Panc1 (cell line): ENCODE results near the gene TMC7. TPM values are rescaled to one million over a fixed set of nuclear protein-coding genes. Genes with fewer than 3 reads are reported as not detected.
"Not testable (repeated sequence)": the region's sequence is repeated elsewhere in the genome, so short reads cannot be mapped to it uniquely, and the experiment has no call there.

Experiments
- ATAC-seq: fragments of 200-7000 bp; cut with Tn5 transposase; 2 replicates; pipeline ENCODE4 v1.9.1; 2020; ENCODE audit warnings: mild to moderate bottlenecking, moderate library complexity
- BruUV-seq: library from RNA; stranded (reverse); fragments of 400-500 nt; replicated peaks from 2 replicates; lab custom pipeline; 2021; lab: Mats Ljungman, UMichigan
- CTCF ChIA-PET: fragments of 300-600 bp; sonication (Branson Sonifier 250); formaldehyde crosslinking; loops from one replicate; lab custom pipeline; 2022; ENCODE audit warnings: antibody characterized with exemption; lab: Charles Lee
- POLR2A ChIA-PET: fragments of 300-600 bp; sonication (Branson Sonifier 250); formaldehyde crosslinking; loops from one replicate; lab custom pipeline; 2022; ENCODE audit warnings: antibody characterized with exemption; lab: Charles Lee
- DNase-seq: peaks from one replicate; pipeline ENCODE4 v3.0.0-alpha.2; 2010; ENCODE audit warnings: low read depth, low spot score
- H3K27ac ChIP-seq: 2 replicates; pipeline ENCODE4 v1.5.1; 2011; ENCODE audit warnings: mild to moderate bottlenecking, low read length, inconsistent platforms
- H3K27me3 ChIP-seq: fragments of 200-500 bp; sonication (Bioruptor generic); 2 replicates; pipeline ENCODE4 v1.6.0; 2014; ENCODE audit warnings: low read length, inconsistent platforms; ENCODE audit not compliant: control insufficient read depth, insufficient read depth
- H3K36me3 ChIP-seq: fragments of 200-500 bp; sonication (Bioruptor generic); 2 replicates; pipeline ENCODE4 v1.5.1; 2014; ENCODE audit warnings: inconsistent platforms, mild to moderate bottlenecking, low read length, moderate library complexity; ENCODE audit not compliant: control insufficient read depth, insufficient read depth
- H3K4me1 ChIP-seq: 2 replicates; pipeline ENCODE4 v1.5.1; 2011; ENCODE audit warnings: inconsistent platforms, mild to moderate bottlenecking, low read length, moderate library complexity; ENCODE audit not compliant: control insufficient read depth, insufficient read depth
- H3K4me3 ChIP-seq, 2 experiments: 2 replicates each; pipeline ENCODE4 v1.5.1; 2011 to 2012; ENCODE audit warnings: low read depth in 2 of 2, low read length in 2 of 2, mild to moderate bottlenecking in 2 of 2, inconsistent platforms in 1 of 2, moderate library complexity in 1 of 2
- H3K9me3 ChIP-seq: fragments of 200-500 bp; sonication (Bioruptor generic); 2 replicates; pipeline ENCODE4 v1.5.1; 2014; ENCODE audit warnings: low read depth, mild to moderate bottlenecking, inconsistent platforms, low read length, moderate library complexity; ENCODE audit not compliant: control insufficient read depth, insufficient read depth
- CTCF ChIP-seq: fragments of 450-650 bp; IDR thresholded peaks from 2 replicates; pipeline ENCODE4 v1.5.1; 2017; ENCODE audit warnings: mild to moderate bottlenecking
- POLR2AphosphoS5 ChIP-seq: IDR thresholded peaks from 2 replicates; pipeline ENCODE4 v1.6.1; 2012; ENCODE audit warnings: mild to moderate bottlenecking, low read depth, low read length, moderate library complexity
- REST ChIP-seq, 2 experiments: IDR thresholded peaks; 2 replicates each; pipeline ENCODE4 v1.6.1; 2011 to 2012; ENCODE audit warnings: low read depth in 2 of 2, control low read depth in 1 of 2, low read length in 1 of 2, mild to moderate bottlenecking in 1 of 2, moderate library complexity in 1 of 2; ENCODE audit not compliant: insufficient read depth in 1 of 2
- SIN3A ChIP-seq: IDR thresholded peaks from 2 replicates; pipeline ENCODE4 v1.6.1; 2012; ENCODE audit warnings: low read depth, mild to moderate bottlenecking, low read length, moderate library complexity, borderline replicate concordance; ENCODE audit not compliant: insufficient read depth
- TCF7L2 ChIP-seq: IDR thresholded peaks from 2 replicates; pipeline ENCODE4 v1.6.1; 2011; ENCODE audit warnings: mild to moderate bottlenecking, low read depth, low read length, inconsistent platforms
- in situ Hi-C: cut with HindIII; loops from 2 replicates; pipeline ENCODE4 v1.10.0; 2016; ENCODE audit warnings: low sequenced_read_pairs, low pct_unique_long_range_greater_than_20kb
- intact Hi-C: fragments of 100-400 bp; cut with micrococcal nuclease; formaldehyde crosslinking; loops from one replicate; pipeline ENCODE4 v1.10.0; 2022; ENCODE audit not compliant: unreplicated experiment
- total RNA-seq: library from RNA; stranded (reverse); gene quantifications from one replicate; pipeline ENCODE4 v1.2.1, GENCODE V29; 2021; ENCODE audit not compliant: unreplicated experiment

TMC7 gene
- total RNA-seq, 1 experiment from 2014 or later, result 5.1 TPM

GRCh38 chr16:18953547-18953946, 30.2 kb upstream of the TMC7 start:
- ChIA-PET CTCF (interaction anchor here (0.6 to 0.9 kb wide), 2 partner anchors 30 to 141 kb away, joined by 3 read pairs; no protein-coding TSS in a partner anchor), POLR2A (no interaction called here)
- intact Hi-C loops, result no loop called here
- no peaks in the 10 kb centered on the region for H3K27me3 ChIP-seq
- H3K4me1 ChIP-seq, result no peaks in the 10 kb centered on the region
- ATAC-seq, result no peak
- BruUV-seq, result no TSS peak
- in situ Hi-C loops, result no loop called here
- TF ChIP-seq REST (IDR thresholded peaks at IDR 0.05; ENCODE audit: insufficient read depth in 1 of 2, low read depth in 2 of 2, low read length in 1 of 2) (no peak), POLR2AphosphoS5 (no peak), SIN3A (no peak), TCF7L2 (no peak), CTCF (no peak)
- no peak for DNase-seq
- H3K36me3 ChIP-seq, result no peaks in the 10 kb centered on the region
- no peak overlapping the region for H3K4me3 ChIP-seq
- H3K27ac ChIP-seq, result no peak overlapping the region
- no peaks in the 10 kb centered on the region for H3K9me3 ChIP-seq

GRCh38 chr16:18955874-18956580, 27.7 kb upstream of the TMC7 start:
- CTCF ChIA-PET, result not testable (repeated sequence)
- ATAC-seq, result peak; percentile 87

GRCh38 chr16:18956658-18957241, 27.0 kb upstream of the TMC7 start:
- H3K9me3 ChIP-seq, H3K36me3 ChIP-seq, in situ Hi-C loops, H3K27me3 ChIP-seq, CTCF ChIA-PET, H3K27ac ChIP-seq, BruUV-seq, ATAC-seq, DNase-seq, intact Hi-C loops, H3K4me1 ChIP-seq: not testable (repeated sequence)
- POLR2A ChIA-PET, result interaction anchor here (0.6 kb wide), 1 partner anchor 23 kb away, joined by 5 read pairs; no protein-coding TSS in a partner anchor
- H3K4me3 ChIP-seq, result peak overlapping the region; percentile 36 to 56

More at GRCh38 chr16:18955874-18956580, 27.7 kb upstream of the TMC7 start:
- in situ Hi-C loops, H3K4me1 ChIP-seq, DNase-seq, H3K9me3 ChIP-seq, intact Hi-C loops, BruUV-seq, H3K27me3 ChIP-seq, H3K36me3 ChIP-seq: not testable (repeated sequence)
- Histone ChIP-seq H3K4me3 (peak overlapping the region; percentile 36 to 56), H3K27ac (peak overlapping the region; percentile 20; the same call in 1 of the 2 replicates)
- POLR2A ChIA-PET, result interaction anchor here (0.6 to 0.7 kb wide), 3 partner anchors 23 to 117 kb away, joined by 3 to 5 read pairs (median 4); no protein-coding TSS in a partner anchor
